Body of pancreas (tissue), 4 donors: ENCODE results near the gene NOVA1. TPM values are rescaled to one million over a fixed set of nuclear protein-coding genes. Genes with fewer than 3 reads are reported as not detected.

Experiments
- ATAC-seq: fragments of 150-250 bp; one replicate; pipeline ENCODE4 v1.9.1; 2016
- DNase-seq, 4 donors: peaks; one replicate each; pipeline ENCODE4 v3.0.0-alpha.2; 2019
- H3K27ac ChIP-seq, 4 donors: fragments of 200-600 bp; sonication (generic); 1 replicate in 3 of 4; 2 replicates in 1 of 4; pipeline versions ENCODE4 v1.5.1 to v1.6.1; 2016 to 2019; ENCODE audit warnings: mild to moderate bottlenecking in 1 of 4, mixed read lengths in 1 of 4, moderate library complexity in 1 of 4
- H3K27me3 ChIP-seq, 2 donors: fragments of 200-600 bp; sonication (generic); one replicate each; pipeline ENCODE4 v1.6.0; 2016; ENCODE audit warnings: mild to moderate bottlenecking in 1 of 2
- H3K36me3 ChIP-seq, 2 donors: fragments of 200-600 bp; sonication (generic); replicated peaks in 1 of 2; 2 replicates each; pipeline ENCODE4 v1.5.1; 2016; ENCODE audit warnings: low read depth in 2 of 2; ENCODE audit not compliant: insufficient read depth in 1 of 2
- H3K4me1 ChIP-seq: fragments of 200-600 bp; sonication (generic); one replicate; pipeline ENCODE4 v1.6.0; 2016
- H3K4me3 ChIP-seq, 2 donors: fragments of 200-600 bp; sonication (generic); 1 replicate in 1 of 2; 2 replicates in 1 of 2; pipeline ENCODE4 v1.5.1; 2016 to 2019
- H3K9me3 ChIP-seq, 3 donors: fragments of 200-600 bp; sonication (generic); 1 replicate in 2 of 3; 2 replicates in 1 of 3; pipeline ENCODE4 v1.5.1; 2016
- POLR2A ChIP-seq, 3 donors: fragments of 450-650 bp; IDR thresholded peaks; one replicate each; pipeline ENCODE4 v1.6.1; 2016; ENCODE audit warnings: antibody characterized with exemption in 3 of 3, mild to moderate bottlenecking in 2 of 3
- WGBS, 2 donors: methylation state at CpG; one replicate each; pipeline ENCODE4 v1.1.5; 2017; 5-methylcytosine and 5-hydroxymethylcytosine counted together
- intact Hi-C: fragments of 100-400 bp; cut with DNase I; formaldehyde crosslinking; loops from one replicate; pipeline ENCODE4 v1.15.1; 2023
- total RNA-seq, 2 donors: library from RNA; depleted of rRNA; stranded (reverse); fragments of >200 nt; gene quantifications; one replicate each; pipeline ENCODE4 v1.1.0, GENCODE V29; 2016
- TF ChIP-seq, protein P1 (sequence below), 7 experiments: fragments of 450-650 bp in 4 of 7; fragments of 200-600 bp in 3 of 7; sonication (generic) in 3 of 7; IDR thresholded peaks; one replicate each; pipeline ENCODE4 v1.5.1; 2016 to 2019; ENCODE audit warnings: antibody characterized with exemption in 7 of 7

Gene NOVA1
- total RNA-seq, 2 donors from 2014 or later = 0.78 to 6.9 TPM

- Histone ChIP-seq H3K27me3 (no peaks in the 10 kb centered on the region), H3K27ac (no peak overlapping the region), H3K36me3 (no peaks in the 10 kb centered on the region), H3K4me1 (no peaks in the 10 kb centered on the region), H3K9me3 (no peaks in the 10 kb centered on the region), H3K4me3 (no peak overlapping the region)
- intact Hi-C loops = no loop called here
- ATAC-seq (no peak), DNase-seq (no peak)
- no peak for TF ChIP-seq POLR2A (IDR thresholded peaks at IDR 0.05)
- TF ChIP-seq, protein P1, sequence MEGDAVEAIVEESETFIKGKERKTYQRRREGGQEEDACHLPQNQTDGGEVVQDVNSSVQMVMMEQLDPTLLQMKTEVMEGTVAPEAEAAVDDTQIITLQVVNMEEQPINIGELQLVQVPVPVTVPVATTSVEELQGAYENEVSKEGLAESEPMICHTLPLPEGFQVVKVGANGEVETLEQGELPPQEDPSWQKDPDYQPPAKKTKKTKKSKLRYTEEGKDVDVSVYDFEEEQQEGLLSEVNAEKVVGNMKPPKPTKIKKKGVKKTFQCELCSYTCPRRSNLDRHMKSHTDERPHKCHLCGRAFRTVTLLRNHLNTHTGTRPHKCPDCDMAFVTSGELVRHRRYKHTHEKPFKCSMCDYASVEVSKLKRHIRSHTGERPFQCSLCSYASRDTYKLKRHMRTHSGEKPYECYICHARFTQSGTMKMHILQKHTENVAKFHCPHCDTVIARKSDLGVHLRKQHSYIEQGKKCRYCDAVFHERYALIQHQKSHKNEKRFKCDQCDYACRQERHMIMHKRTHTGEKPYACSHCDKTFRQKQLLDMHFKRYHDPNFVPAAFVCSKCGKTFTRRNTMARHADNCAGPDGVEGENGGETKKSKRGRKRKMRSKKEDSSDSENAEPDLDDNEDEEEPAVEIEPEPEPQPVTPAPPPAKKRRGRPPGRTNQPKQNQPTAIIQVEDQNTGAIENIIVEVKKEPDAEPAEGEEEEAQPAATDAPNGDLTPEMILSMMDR (IDR thresholded peaks at IDR 0.05) = no peak
Observed at GRCh38 chr14:26517771-26518170, 80.1 kb downstream of the NOVA1 start.

GRCh38 chr14:26500028-26500427 lies 97.8 kb downstream of the NOVA1 start:
- Histone ChIP-seq H3K4me1 (no peaks in the 10 kb centered on the region), H3K27me3 (no peaks in the 10 kb centered on the region), H3K9me3 (no peaks in the 10 kb centered on the region), H3K4me3 (no peak overlapping the region), H3K27ac (no peak overlapping the region), H3K36me3 (no peaks in the 10 kb centered on the region)
- TF ChIP-seq, protein P1 (IDR thresholded peaks at IDR 0.05) = no peak
- no peak for TF ChIP-seq POLR2A (IDR thresholded peaks at IDR 0.05)
- 24 to 40% methylated on average over 2 of the region's 2 CpGs for WGBS, 2 donors
- ATAC-seq (no peak), DNase-seq (no peak)
- intact Hi-C loops = no loop called here

DNA sequence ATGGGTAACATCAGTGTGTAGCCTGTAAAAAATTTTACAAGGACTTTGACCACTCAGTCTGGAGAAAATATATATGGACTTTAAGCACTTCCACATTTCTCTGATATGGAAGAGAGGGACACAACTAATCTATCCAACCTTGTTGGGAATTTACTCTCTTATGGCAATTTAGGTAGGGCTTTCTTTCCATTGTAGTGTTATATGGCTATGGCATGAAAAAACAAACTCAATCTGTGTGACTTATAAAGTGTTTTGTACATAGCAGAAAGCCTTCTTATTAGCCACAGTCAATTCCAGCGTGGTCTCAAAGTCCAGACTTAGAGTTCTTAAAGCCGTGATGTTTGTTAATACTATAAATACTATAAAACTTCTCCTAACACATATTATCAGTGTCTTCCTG lies 98.3 kb downstream of the NOVA1 start:
- ATAC-seq = no peak

DNA sequence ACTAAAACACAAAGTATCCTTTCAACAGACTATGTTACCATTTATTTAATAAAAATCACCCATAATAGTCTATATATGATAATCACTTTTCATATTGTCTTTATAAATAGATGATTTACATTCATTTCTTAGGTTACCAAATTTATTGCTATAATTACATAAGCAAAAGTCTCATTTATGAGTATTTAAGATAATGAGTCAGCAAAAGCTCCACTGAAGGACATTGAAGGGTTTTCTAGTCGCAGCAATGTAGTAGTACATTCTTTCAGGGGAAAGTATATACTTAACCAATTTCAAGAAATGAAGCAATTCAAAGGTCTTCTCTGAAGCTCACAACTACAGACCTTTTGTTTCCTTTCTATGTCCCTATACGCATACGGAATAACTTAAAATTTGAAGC lies 110.9 kb downstream of the NOVA1 start:
- no peak for ATAC-seq
- TF ChIP-seq, protein P1 (IDR thresholded peaks at IDR 0.05) = no peak
- no peak for TF ChIP-seq POLR2A (IDR thresholded peaks at IDR 0.05)
- DNase-seq = no peak
- Histone ChIP-seq H3K27me3 (no peaks in the 10 kb centered on the region), H3K36me3 (no peaks in the 10 kb centered on the region), H3K9me3 (no peaks in the 10 kb centered on the region), H3K27ac (no peak overlapping the region), H3K4me1 (no peaks in the 10 kb centered on the region), H3K4me3 (no peak overlapping the region)
- intact Hi-C loops = no loop called here
- WGBS, 2 donors = 87 to 94% methylated on average over 3 of the region's 3 CpGs

More for the DNA sequence above, 98.3 kb downstream of the NOVA1 start:
- no peaks in the 10 kb centered on the region for H3K27me3 ChIP-seq
- no peak for DNase-seq
- no peaks in the 10 kb centered on the region for H3K9me3 ChIP-seq
- H3K4me1 ChIP-seq = no peaks in the 10 kb centered on the region
- H3K36me3 ChIP-seq = no peaks in the 10 kb centered on the region
- H3K27ac ChIP-seq = no peak overlapping the region
- no peak for TF ChIP-seq POLR2A (IDR thresholded peaks at IDR 0.05)
- TF ChIP-seq, protein P1 (IDR thresholded peaks at IDR 0.05) = no peak
- 78 to 79% methylated on average over 2 of the region's 2 CpGs for WGBS, 2 donors
- H3K4me3 ChIP-seq = no peak overlapping the region
- intact Hi-C loops = no loop called here

DNA sequence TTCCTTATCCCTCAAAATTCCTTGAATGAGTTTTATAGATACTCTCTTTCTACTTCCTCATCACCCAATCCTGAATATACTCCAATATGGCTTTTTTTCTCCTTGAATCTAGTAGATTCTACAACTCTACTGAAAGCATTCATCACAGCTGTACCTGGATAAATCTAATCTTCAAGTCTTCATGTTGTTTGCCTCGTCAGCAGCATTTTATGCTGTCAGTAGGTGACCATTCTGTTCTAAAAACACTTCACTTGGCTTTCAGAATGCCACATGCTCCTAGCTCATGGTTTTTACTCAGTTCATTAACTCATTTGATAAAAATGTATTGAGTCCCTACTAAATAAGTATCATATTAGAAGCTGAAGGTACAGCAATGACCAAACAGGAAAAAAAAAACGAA lies 113.3 kb downstream of the NOVA1 start:
- Histone ChIP-seq H3K4me3 (no peak overlapping the region), H3K27me3 (no peaks in the 10 kb centered on the region)
- TF ChIP-seq, protein P1 (IDR thresholded peaks at IDR 0.05) = no peak
- TF ChIP-seq POLR2A (IDR thresholded peaks at IDR 0.05) = no peak

More for the DNA sequence above, 113.3 kb downstream of the NOVA1 start:
- no peaks in the 10 kb centered on the region for H3K4me1 ChIP-seq
- WGBS, 2 donors = 59 to 68% methylated on average over 2 of the region's 2 CpGs
- no peaks in the 10 kb centered on the region for H3K36me3 ChIP-seq
- no peak for ATAC-seq
- H3K27ac ChIP-seq = no peak overlapping the region
- H3K9me3 ChIP-seq = no peaks in the 10 kb centered on the region
- no peak for DNase-seq
- intact Hi-C loops = no loop called here
